Testis (tissue), 2 donors: ENCODE measurements around the gene FSTL4.

Source experiments
- CTCF ChIP-seq, 3 experiments: fragments of 450-650 bp in 2 of 3; fragments of 200-600 bp in 1 of 3; sonication (generic) in 1 of 3; IDR thresholded peaks; one replicate each; pipeline ENCODE4 v1.5.1; 2016 to 2019; ENCODE audit warnings: antibody characterized with exemption in 3 of 3, mild to moderate bottlenecking in 2 of 3, moderate library complexity in 1 of 3
- POLR2A ChIP-seq: fragments of 450-650 bp; IDR thresholded peaks from one replicate; pipeline ENCODE4 v1.6.1; 2017; ENCODE audit warnings: antibody characterized with exemption, mild to moderate bottlenecking, moderate library complexity

GRCh38 chr5:133367984-133368383 is 244.4 kb downstream of the FSTL4 start:
- TF ChIP-seq CTCF (IDR thresholded peaks at IDR 0.05) (no peak), POLR2A (no peak)
